GM18868 (cell line): Measurements from ENCODE around the gene RFTN1.

Experiments used
- ATAC-seq: cut with Tn5 transposase; IDR thresholded peaks from one replicate; pipeline ENCODE4 v1.9.1; 2021; ENCODE audit warnings: mild to moderate bottlenecking, moderate library complexity; ENCODE audit not compliant: unreplicated experiment

Gene RFTN1

DNA sequence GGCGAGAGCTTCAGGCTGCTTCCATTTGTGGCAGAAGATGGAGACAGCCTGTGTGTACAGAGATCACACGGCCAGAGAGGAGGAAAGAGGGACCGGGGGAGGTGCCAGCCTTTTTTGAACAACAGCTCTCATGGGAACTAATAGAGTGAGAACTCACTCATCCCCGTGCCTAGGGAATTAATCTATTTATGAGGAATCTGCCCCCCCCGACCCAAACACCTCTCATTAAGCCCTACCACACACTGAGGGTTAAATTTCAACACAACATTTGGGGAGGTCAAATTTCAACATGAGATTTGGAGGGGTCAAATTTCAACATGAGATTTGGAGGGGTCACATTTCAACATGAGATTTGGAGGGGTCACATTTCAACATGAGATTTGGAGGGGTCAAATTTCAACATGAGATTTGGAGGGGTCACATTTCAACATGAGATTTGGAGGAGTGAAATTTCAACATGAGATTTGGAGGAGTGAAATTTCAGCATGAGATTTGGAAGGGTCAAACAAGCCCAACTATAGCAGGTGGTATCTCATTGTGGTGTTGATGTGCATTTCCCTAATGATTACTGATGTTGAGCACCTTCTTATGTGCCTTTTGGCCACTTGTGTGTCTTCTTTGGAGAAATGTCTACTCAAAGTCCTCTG lies 20.6 kb upstream of the RFTN1 start:
- ATAC-seq, result no peak

DNA sequence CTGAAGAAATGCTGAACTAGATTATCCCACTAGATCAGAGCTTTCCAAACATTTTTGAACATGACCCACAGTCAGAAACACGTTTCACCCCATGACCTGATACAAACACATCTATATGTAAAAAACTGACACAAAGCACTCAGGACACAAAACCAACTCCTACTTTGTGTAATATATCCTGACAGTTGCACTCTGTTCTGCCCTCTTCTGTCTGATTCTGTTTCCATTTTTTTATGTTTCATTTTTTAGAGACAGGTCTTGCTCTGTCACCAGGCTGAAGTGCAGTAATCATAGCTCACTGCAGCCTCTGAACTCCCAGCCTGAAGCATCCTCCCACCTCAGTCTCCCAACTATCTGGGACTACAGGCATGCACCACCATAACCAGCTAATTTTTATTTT lies 15.8 kb upstream of the RFTN1 start:
- ATAC-seq, result peak; percentile 49

DNA sequence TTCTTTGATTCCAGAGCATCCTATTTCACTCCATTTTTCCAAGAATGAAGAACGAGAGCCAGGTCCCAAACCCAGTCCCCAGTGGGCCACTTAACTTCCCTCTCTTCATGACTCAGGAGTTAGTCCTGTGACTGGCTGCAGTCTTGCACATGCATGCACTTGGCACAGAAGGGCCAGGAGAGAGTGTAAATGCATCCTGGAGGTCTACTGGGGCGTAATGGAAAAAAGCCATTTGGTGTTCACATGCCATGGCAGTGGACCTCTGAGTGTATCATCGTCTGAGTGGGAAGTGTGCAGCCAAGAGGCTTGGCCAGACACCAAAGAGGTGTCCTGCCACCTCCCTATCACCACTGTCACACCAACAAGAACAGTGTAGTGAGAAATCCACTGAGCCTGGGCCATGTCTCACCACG lies 15.1 kb upstream of the RFTN1 start:
- ATAC-seq, result no peak

DNA sequence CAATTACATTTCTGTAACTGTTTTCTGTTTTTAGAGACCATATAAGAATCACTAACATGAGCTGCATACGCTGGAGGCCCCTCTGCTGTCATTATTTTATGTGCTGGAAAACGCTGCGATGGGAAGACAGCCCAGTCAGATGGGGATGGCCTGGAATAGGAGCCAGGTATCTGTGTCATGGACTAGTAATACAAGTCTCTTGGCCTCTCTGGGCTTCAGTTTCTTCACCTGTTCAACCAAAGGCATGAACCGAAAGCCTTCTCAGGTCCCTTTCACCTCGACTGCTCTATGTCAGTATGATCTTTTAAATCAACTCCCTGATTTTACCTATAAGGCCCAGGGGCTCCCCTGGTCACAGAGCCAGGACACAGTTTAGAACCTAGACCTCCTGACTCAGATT lies 14.6 kb upstream of the RFTN1 start:
- ATAC-seq, result no peak

DNA sequence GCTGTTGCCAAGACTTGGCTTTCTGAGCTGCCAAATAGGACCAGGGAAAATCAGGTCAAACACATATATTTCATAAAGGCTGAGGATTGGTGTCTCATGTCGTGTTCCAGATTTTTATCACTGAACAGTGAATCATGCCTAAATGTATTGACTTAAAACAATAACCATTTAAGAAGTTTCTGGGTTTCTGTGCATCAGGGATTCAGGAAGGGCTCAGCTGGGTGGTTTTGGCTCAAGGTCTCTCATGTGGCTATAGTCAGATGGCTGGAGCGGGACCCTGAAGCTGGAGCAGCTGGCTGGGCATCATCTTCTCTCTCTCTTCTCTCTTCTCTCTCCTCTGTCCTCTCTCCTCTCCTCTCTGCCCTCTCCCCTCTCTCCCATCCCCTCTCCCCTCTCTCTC lies 10.7 kb upstream of the RFTN1 start:
- ATAC-seq, result no peak

DNA sequence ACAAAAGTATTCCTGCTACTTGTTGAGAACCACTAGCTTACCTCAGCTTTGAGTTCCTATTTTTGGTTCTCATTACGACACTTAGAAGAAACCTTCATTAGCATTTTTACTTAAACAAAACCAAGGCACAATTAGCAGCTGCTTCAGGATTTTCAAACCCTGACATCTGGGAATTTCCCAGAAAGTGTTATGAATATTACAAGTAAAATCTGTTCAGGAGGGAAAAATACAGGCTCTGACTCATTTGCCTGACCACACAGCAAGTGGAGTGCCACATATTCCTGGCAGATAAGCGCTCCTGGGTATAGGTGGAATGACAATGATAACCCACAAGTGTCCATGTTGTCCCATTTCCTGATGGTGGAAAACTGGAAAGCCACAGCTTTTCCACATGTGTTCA lies 10.3 kb upstream of the RFTN1 start:
- ATAC-seq, result no peak

DNA sequence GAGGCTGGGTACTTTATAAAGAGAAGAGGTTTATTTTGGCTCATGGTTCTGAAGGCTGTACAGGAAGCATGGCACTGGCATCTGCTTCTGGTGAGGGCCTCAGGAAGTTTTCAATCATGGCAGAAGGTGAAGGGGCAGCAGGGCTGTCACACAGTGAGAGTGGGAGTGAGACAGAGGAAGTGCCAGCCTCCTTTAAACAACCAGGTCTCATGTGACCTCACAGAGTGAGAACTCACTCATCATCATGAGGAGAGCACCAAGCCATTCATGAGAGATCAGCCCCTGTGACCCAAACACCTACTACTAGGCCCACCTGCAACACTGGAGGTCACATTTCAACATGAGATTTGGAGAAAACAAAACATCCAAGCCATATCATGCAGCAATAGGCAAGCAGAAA lies 9.3 kb upstream of the RFTN1 start:
- peak; percentile 30 for ATAC-seq

DNA sequence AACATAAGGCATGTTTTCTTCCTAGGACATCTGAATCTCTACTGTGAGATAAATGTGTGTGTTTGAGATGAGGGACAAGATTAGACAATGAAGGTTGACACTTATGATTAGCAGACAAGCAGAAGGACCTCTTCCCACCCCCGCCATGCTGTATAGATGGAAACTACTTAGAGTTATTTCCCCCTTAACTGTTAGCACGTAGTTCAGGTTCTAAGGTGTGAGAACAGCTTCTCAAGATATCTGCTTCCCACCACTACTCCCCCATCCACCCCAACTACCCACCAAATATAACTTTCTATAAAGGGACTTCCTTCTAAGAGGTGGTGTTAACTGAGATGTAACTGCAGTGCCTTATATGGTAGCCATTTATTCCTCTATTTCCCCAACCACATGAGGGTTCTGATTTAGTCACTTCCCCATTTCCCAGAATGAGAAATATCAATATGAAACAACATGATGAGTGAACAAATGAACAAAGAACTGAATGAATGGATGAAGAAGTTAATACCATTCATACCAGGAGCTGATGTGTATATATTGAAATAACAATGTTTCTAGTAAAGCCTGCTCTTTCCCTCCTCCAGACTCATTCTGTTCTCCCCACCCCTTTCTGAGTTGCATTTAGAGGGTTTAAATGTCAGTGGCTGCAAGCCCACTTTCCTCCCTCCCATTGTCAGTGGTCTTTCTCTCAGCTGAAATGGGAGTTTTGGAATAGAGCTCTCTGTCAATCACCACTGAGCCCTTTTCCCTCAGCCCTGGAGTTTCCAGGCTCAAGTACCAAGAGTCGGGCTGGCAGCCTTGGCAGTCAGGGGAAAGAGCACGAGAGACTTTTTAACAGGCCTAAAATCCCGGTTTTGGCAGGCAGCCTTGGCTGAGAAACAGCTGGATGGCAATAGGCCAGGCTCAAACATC lies 7.7 kb upstream of the RFTN1 start:
- ATAC-seq, result peak; percentile 69

DNA sequence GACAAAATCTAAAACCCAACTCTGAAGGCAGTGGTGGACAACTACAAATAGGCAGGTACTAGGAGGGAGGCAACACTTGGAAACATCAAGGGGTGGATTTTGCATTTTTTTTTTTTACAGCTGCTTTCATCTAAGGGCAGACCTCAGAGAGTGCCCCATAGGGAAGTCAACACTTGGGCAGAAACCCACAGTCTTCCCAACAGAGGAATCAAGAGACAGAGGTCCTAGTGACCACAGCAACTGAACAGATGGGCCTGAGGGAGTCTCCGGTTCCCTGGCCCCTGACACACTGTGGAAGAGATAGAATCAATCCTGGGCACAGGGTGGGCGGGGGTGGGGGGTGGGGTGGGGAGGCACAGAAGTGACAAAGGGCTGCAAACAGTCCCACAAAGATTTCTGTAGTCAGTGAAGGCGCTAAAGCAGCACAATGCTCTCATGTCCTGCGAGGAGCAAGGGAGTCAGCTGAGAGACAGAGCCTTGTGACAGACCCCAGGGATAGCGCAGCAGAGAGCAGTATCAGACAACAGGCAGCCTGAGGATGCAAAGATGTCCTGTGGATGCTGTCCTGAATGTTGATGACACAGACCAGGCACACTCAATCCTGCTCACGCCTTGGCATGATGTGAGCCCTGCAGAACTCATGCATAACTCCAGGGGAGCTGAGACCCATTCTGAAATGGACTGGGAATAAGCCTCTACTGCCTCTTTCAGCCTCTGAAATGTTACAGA lies 6.9 kb upstream of the RFTN1 start:
- no peak for ATAC-seq

DNA sequence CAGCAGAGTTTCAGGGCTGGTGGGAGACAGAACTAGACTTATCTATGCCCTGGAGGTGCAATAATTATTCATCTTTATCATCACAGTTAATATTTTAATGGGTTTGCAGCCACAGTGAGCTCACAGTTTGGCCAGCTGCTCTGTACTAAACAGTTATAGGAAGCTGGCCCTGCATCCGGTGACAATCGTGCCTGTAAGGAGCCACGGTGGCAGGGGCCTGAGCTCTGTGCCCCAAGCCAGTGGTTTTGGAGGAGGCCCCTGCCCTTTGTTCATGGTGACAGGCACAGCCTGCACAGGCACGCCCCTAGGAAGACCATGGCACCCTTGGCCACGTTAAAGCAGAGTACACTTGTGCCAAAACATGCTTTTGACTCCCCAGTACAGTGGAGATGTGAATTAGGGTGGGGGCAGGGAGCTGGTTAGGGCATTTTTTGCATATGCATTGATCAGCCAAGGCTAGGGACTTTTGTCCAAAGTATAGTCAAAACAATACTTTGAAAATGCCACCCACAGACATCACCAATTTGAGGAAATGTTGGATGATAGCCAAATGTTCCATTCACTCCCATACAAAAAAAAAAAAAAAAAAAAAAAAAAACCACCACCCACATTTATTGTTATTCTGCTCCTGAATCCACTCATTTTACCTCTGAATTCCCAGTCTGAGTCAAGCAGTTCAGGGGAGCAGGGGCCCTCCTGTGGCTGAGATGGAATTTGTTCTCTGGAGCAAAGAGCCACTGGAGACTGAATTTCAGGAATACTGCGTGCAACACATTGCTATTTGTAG lies 3.4 kb upstream of the RFTN1 start:
- ATAC-seq, result peak; percentile 4

DNA sequence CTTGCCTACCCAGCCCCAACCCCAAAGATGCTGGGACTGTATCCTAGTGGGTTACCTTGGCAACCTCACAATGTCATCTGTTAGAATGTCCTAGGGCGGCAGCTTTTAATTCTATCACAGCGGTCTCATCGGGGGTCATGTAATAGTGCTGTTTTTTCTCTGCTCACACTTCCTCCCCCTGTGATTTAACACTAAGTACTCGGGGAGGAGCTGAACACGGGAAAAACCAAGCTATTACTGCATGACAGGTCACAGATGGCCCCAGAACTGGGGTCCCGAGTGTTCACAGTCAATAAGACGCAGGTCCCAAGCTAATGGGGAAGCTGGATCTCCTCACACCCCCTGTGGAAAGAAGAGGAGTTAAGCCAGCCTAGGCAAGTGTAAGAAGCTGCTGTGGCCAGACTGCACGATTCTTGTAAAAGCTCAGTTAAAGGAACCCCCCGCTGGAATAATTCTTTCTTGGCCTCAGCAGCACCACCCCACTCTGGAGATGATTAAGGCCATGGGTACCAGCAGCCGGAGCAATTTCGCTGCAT lies 2.5 kb upstream of the RFTN1 start:
- ATAC-seq, result peak; percentile 18

DNA sequence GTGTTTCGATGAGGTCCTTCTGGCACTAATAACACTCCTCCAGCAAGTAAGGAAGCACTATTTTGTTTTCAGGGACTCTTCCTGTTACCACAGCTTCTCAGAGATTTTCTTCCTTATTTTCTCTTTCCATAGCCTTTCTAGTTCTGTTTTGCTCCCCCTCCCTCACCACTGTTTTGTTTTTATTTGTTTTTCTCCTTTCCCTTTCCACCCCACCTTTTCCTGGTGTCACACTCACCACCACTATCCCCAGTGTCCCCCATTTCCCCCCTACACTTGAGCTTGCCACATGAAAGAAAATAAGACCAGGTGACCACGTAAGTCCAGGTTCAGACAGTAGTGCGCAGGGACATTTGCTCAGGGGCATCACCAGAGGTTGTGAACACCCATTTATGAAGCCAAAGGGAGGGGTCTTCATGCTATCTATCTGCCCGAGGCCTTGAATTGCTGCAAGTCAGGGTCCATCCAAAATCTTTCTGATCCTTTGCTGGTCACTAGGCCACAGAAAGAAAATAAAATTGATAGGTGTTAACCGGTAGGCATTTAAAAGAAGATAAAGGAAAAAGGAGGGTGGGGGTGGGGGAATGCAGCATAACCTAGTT lies 1.4 kb upstream of the RFTN1 start:
- ATAC-seq, result no peak

DNA sequence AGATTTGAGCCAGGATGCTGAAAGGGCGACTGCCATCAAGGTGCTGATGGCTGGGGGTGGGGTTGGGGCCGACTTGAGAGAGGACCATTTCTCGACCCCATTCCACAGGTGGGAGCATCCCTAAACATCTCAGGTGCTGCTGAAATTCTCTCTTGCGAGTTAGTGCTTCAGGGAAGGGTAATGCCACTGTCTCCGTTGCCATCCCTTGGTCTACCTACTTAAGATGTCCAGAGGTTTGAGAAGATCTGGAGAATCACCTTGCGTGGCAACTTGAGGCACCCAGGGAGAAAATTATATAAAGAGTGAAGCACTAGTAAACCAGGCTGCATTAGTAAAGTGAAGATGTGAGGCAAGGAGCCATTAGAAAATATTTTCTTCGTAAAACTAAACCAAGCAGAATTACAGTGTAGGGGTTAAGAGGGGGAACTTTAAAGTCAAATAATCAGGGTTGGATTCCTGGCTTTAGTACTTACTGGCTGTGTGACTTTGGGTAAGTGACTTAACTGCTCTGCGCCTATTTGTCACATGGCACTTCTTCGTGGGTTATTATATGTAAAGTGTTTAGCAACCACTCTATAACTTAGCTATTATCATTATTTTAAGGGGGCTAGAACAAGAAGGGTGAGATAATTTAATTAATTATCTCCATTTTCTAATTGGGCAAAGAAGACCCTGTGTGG lies 662 bp upstream of the RFTN1 start:
- no peak for ATAC-seq

DNA sequence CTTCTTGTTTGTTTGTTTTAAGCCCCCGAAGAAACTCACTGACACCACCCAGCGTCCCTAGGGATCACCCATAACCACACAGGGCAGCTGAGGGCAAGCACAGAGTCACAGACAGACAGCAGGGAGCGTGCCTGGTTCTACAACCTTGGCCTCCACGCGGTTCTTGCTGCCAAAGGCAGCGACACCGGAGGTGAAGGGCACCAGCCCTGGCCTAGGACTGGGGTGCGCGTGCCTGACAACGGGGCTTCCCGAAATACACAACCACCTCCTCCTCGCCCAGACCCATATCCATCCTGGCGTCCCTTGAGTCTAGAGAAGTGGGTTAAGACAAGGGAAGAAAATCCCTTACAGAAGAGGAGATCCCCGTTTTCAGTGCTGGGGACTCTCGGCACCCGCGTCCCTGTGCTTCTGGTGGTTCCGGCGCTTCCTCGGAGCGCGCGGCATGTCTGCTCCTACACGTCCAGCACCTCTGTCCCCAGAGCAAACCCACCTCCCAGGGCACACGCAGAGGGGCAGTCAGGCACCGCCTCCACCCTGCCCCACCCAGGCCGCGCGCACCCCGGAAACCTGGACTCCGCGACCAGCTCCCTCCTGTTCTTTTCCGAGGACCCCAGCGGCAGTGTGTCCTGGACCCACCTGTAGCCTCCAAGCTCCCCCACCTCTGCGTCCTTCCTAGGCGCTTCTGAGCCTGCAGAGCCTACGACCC lies 911 bp downstream of the RFTN1 start:
- ATAC-seq, result peak; percentile 4

DNA sequence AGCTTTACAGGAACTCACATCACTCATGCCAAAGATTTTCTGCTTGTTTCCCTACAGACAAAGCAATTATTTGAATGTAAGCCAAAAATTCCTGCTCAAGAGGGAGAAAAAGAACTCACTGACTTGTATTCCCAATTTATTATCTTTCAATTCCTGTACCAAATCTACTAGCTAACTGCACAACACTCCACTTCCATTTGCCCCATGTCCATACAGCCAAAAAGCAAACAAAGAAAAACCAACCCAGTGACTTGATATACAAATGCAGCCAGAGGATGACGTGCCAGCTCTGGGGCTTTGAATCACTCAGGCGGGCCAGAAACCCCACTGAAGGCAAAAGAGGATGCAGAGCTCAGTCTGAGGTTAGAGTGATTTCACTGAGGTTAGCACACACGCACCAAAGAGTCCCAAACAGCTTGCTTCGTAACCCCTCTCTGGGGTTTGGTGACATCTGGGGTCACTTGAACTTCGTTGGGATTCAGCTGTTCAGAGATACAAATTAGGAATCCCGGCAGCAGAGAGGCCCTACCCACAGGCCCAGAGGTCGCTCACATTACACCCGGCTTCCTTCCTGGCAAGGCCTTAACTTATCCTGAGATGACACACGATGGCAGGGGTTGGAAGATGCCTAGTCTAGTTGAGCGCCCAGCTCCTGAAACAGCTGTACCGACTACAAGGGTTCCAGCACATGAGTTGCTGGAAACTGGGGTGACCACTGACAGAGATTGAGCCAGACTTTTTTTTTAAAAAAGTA lies 1.6 kb downstream of the RFTN1 start:
- ATAC-seq, result peak; percentile 50

DNA sequence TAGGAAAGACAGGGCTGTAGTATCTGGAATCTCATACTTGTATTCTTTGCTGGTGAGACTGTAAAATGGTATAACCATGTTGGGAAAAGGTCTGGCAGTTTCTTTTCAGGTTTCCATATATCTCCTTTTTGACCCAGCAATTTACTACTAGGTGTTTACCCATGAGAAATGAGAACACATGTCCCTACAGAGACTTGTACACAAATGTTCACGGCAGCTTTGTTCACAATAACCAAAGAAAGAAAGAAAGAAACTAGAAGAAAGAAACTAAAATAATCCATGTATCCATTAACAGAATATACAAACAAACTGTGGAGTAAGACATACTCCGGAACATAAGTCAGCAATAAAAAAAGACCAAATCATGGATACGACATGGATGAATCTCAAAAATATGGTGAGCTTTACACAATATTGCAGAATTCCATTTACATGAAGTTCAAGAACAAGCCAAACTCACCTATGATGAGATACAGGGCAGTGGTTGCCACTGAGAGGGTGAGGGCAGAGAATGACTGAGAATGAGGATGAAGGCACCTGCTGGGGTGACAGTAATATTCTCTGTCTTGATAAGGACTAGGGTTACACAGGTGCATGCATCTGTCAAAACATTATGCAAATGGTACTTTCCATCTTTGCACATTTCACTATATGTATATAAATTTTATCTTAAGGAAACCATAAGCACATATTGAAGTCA lies 2.7 kb downstream of the RFTN1 start:
- no peak for ATAC-seq

DNA sequence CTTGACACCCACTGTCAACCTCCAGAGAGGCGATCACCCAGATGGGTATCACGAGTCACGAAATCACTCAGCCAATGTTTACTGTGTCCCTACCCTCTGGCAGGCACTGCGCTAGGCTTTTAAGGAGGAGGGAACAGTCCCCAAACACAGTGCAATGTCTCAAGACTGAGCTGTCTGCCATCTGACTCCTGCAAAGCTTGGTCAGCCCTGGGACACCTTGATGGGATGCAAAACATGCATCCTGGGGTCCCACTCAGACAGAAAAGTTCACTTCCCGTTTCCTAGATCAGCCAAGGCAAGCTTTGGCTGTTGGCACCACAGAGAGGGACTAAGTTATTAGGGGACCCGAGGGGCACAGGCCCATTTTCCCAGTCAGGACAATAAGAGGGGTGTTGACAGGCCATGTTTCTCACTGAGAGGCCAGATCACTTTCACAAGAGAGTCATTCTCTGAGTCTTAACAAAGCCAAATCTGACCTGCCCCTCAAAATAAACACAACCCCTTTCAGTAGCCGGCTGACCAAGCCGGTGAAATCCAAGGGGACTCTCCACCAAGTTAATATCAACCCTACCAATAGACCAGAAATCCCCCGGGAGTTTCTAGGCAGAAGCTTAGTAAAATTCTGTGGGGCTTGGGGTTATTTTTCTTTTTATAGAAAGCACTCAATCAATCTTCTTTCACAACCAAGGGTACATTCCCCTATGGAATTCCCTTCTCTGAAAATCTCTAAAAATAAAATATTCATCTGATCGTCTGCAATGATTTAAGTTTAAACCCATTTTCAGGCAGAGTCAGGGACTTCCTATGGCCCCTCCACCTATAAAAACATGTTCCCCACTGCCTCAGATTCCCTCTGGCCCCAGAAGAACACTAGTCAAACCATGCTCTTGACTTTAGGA lies 3.5 kb downstream of the RFTN1 start:
- peak; percentile 19 for ATAC-seq
